ENCODE measurements around the gene ZC3H12A. TPM values are rescaled to one million over a fixed set of nuclear protein-coding genes. Genes with fewer than 3 reads are reported as not detected.
A peak's percentile ranks its signal among the peaks of the same experiment; 100 is the strongest.

ZC3H12A gene
- polyA plus RNA-seq, 2 of the 4 experiments (the other 2 are of a cell fraction): 16.3 to 23.1 TPM

- TF ChIP-seq TP53 (CRISPR knock-in tag; IDR thresholded peaks at IDR 0.05) (no peak), HOXA7 (CRISPR knock-in tag; IDR thresholded peaks at IDR 0.05) (no peak), E2F6 (IDR thresholded peaks at IDR 0.05; ENCODE audit: borderline replicate concordance, low read depth) (no peak), ESRRA (IDR thresholded peaks at IDR 0.05; ENCODE audit: borderline replicate concordance, low read length) (no peak), RAD21 (conservative IDR thresholded peaks at IDR 0.05 in 1 of 2, IDR thresholded peaks at IDR 0.05 in 1 of 2) (no peak; a peak in 1 of 5 replicates), JUNB (IDR thresholded peaks at IDR 0.05) (peak; percentile 67; the same call in 1 of the 2 replicates), RFX5 (IDR thresholded peaks at IDR 0.05) (no peak), MYC (IDR thresholded peaks at IDR 0.05; ENCODE audit: borderline replicate concordance, low read length) (peak; percentile 40; the same call in 1 of the 2 replicates), POLR2A (IDR thresholded peaks at IDR 0.05; ENCODE audit: low read length) (no peak), FOSB (CRISPR knock-in tag; IDR thresholded peaks at IDR 0.05) (no peak), MAX (IDR thresholded peaks at IDR 0.05) (peak; percentile 87), MAFK (IDR thresholded peaks at IDR 0.05; ENCODE audit: partially characterized antibody) (no peak), FOSL2 (IDR thresholded peaks at IDR 0.05) (0 out of 2 replicates have a peak, but pooled peaks have one; percentile 55), FOSL2 (CRISPR knock-in tag; IDR thresholded peaks at IDR 0.05) (peak; percentile 87), RNF2 (IDR thresholded peaks at IDR 0.05; ENCODE audit: borderline replicate concordance, low read depth) (no peak), MAZ (IDR thresholded peaks at IDR 0.05; ENCODE audit: borderline replicate concordance, low read depth, low read length) (no peak), ZSCAN20 (CRISPR knock-in tag; IDR thresholded peaks at IDR 0.05) (no peak), USF2 (IDR thresholded peaks at IDR 0.05) (no peak), ZFP36 (IDR thresholded peaks at IDR 0.05; ENCODE audit: borderline replicate concordance, partially characterized antibody) (no peak), POLR2AphosphoS2 (conservative IDR thresholded peaks at IDR 0.05; ENCODE audit: low read length) (no peak; the same call in 1 of the 2 replicates), RCOR1 (IDR thresholded peaks at IDR 0.05; ENCODE audit: low read depth, low read length) (no peak), HMGXB4 (CRISPR knock-in tag; IDR thresholded peaks at IDR 0.05; ENCODE audit: borderline replicate concordance) (no peak), SMC3 (IDR thresholded peaks at IDR 0.05) (peak; percentile 32; the same call in 2 of the 3 replicates), ELK1 (IDR thresholded peaks at IDR 0.05; ENCODE audit: low read depth, low read length) (no peak), SREBF2 (IDR thresholded peaks at IDR 0.05) (no peak), NPAS2 (CRISPR knock-in tag; IDR thresholded peaks at IDR 0.05; ENCODE audit: borderline replicate concordance) (no peak), EP300 (IDR thresholded peaks at IDR 0.05) (peak; percentile 79 to 86; a peak in 3 of 5 replicates), PHF8 (IDR thresholded peaks at IDR 0.05; ENCODE audit: borderline replicate concordance, low read depth) (no peak), GATA3 (IDR thresholded peaks at IDR 0.05; ENCODE audit: borderline replicate concordance) (peak; percentile 69), NR3C1 (IDR thresholded peaks at IDR 0.05) (no peak), BCL3 (IDR thresholded peaks at IDR 0.05) (0 out of 3 replicates have a peak, but pooled peaks have one; percentile 23), CHD4 (IDR thresholded peaks at IDR 0.05; ENCODE audit: borderline replicate concordance) (no peak)
These were observed 5.1 kb downstream of the ZC3H12A start (continued) for GRCh38 chr1:37479255-37480124.
